Pericardium fibroblast (primary cell): ENCODE data around the gene FOXD4. TPM values are rescaled to one million over a fixed set of nuclear protein-coding genes. Genes with fewer than 3 reads are reported as not detected.

ENCODE experiments used
- total RNA-seq: library from RNA; depleted of rRNA; stranded (reverse); fragments of >200 nt; gene quantifications from 2 replicates; pipeline ENCODE4 v1.2.3, GENCODE V29; 2015

The FOXD4 gene
- 0.70 TPM in 1 of 2 replicates, not detected in the other for total RNA-seq

GRCh38 chr9:117995-118467 lies at the start of gene FOXD4:
Gene FOXD4 (minus strand): TSS chr9:118417. CDS start chr9:118119, 298 bp downstream.

Other genes starting within 250 kb of the FOXD4 start
- gene WASHC1, start 89.0 kb downstream of the FOXD4 start, total RNA-seq, result 3.6 and 3.7 TPM in 2 replicates
- 19.9 and 20.5 TPM in 2 replicates for gene ZNG1A, start 60.6 kb upstream of the FOXD4 start, total RNA-seq
- 0.12 and 0.34 TPM in 2 replicates for gene DOCK8, start 96.4 kb upstream of the FOXD4 start, total RNA-seq